ENCODE measurements around the gene SWAP70. TPM values are rescaled to one million over a fixed set of nuclear protein-coding genes. Genes with fewer than 3 reads are reported as not detected.

SWAP70 gene
- total and polyA plus RNA-seq, 2 experiments from 2014 or later = 30.3 to 33.3 TPM

DNA sequence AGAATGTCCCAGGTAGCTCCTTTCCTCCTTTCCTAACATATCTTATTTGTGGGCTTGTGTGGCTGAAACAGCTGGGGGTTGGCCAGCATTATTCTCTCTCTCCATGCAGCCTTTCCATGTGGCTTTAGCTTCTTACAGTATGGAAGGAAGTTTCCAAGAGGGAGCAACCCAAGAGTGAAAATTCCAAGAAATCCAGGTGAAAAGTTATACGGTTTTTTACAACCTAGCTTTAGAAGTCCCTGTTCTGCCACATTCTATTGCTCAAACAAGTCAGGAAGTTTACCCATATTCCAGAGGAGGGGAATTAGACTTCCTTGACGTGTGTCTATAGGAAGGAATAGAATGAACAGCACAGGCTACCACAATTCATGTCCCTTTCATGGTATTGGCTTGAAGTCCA is 10.0 kb upstream of the SWAP70 start:
- TF ChIP-seq EZH2 (IDR thresholded peaks at IDR 0.05; ENCODE audit: low read depth, unreplicated experiment) (no peak), POLR2AphosphoS5 (IDR thresholded peaks at IDR 0.05; ENCODE audit: low read depth) (no peak), STAT1 (IDR thresholded peaks at IDR 0.05; ENCODE audit: unreplicated experiment) (no peak), ZNF331 (CRISPR knock-in tag; IDR thresholded peaks at IDR 0.05; ENCODE audit: low read depth) (no peak), EZH2phosphoT487 (IDR thresholded peaks at IDR 0.05; ENCODE audit: unreplicated experiment) (no peak), NANOG (IDR thresholded peaks at IDR 0.05; ENCODE audit: borderline replicate concordance) (no peak), ZNF114 (CRISPR knock-in tag; IDR thresholded peaks at IDR 0.05) (no peak), CREB1 (CRISPR knock-in tag; IDR thresholded peaks at IDR 0.05; ENCODE audit: low read depth) (no peak), JUNB (IDR thresholded peaks at IDR 0.05; ENCODE audit: unreplicated experiment) (no peak)
- TF ChIP-seq, protein P1, sequence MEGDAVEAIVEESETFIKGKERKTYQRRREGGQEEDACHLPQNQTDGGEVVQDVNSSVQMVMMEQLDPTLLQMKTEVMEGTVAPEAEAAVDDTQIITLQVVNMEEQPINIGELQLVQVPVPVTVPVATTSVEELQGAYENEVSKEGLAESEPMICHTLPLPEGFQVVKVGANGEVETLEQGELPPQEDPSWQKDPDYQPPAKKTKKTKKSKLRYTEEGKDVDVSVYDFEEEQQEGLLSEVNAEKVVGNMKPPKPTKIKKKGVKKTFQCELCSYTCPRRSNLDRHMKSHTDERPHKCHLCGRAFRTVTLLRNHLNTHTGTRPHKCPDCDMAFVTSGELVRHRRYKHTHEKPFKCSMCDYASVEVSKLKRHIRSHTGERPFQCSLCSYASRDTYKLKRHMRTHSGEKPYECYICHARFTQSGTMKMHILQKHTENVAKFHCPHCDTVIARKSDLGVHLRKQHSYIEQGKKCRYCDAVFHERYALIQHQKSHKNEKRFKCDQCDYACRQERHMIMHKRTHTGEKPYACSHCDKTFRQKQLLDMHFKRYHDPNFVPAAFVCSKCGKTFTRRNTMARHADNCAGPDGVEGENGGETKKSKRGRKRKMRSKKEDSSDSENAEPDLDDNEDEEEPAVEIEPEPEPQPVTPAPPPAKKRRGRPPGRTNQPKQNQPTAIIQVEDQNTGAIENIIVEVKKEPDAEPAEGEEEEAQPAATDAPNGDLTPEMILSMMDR (conservative IDR thresholded peaks at IDR 0.05; ENCODE audit: low read depth in 2 of 2) = no peak
- TF ChIP-seq, protein P2, sequence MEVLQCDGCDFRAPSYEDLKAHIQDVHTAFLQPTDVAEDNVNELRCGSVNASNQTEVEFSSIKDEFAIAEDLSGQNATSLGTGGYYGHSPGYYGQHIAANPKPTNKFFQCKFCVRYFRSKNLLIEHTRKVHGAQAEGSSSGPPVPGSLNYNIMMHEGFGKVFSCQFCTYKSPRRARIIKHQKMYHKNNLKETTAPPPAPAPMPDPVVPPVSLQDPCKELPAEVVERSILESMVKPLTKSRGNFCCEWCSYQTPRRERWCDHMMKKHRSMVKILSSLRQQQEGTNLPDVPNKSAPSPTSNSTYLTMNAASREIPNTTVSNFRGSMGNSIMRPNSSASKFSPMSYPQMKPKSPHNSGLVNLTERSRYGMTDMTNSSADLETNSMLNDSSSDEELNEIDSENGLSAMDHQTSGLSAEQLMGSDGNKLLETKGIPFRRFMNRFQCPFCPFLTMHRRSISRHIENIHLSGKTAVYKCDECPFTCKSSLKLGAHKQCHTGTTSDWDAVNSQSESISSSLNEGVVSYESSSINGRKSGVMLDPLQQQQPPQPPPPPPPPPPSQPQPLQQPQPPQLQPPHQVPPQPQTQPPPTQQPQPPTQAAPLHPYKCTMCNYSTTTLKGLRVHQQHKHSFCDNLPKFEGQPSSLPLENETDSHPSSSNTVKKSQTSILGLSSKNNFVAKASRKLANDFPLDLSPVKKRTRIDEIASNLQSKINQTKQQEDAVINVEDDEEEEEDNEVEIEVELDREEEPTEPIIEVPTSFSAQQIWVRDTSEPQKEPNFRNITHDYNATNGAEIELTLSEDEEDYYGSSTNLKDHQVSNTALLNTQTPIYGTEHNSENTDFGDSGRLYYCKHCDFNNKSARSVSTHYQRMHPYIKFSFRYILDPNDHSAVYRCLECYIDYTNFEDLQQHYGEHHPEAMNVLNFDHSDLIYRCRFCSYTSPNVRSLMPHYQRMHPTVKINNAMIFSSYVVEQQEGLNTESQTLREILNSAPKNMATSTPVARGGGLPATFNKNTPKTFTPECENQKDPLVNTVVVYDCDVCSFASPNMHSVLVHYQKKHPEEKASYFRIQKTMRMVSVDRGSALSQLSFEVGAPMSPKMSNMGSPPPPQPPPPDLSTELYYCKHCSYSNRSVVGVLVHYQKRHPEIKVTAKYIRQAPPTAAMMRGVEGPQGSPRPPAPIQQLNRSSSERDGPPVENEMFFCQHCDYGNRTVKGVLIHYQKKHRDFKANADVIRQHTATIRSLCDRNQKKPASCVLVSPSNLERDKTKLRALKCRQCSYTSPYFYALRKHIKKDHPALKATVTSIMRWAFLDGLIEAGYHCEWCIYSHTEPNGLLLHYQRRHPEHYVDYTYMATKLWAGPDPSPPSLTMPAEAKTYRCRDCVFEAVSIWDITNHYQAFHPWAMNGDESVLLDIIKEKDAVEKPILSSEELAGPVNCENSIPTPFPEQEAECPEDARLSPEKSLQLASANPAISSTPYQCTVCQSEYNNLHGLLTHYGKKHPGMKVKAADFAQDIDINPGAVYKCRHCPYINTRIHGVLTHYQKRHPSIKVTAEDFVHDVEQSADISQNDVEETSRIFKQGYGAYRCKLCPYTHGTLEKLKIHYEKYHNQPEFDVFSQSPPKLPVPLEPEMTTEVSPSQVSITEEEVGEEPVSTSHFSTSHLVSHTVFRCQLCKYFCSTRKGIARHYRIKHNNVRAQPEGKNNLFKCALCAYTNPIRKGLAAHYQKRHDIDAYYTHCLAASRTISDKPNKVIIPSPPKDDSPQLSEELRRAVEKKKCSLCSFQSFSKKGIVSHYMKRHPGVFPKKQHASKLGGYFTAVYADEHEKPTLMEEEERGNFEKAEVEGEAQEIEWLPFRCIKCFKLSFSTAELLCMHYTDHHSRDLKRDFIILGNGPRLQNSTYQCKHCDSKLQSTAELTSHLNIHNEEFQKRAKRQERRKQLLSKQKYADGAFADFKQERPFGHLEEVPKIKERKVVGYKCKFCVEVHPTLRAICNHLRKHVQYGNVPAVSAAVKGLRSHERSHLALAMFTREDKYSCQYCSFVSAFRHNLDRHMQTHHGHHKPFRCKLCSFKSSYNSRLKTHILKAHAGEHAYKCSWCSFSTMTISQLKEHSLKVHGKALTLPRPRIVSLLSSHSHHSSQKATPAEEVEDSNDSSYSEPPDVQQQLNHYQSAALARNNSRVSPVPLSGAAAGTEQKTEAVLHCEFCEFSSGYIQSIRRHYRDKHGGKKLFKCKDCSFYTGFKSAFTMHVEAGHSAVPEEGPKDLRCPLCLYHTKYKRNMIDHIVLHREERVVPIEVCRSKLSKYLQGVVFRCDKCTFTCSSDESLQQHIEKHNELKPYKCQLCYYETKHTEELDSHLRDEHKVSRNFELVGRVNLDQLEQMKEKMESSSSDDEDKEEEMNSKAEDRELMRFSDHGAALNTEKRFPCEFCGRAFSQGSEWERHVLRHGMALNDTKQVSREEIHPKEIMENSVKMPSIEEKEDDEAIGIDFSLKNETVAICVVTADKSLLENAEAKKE (CRISPR knock-in tag; IDR thresholded peaks at IDR 0.05) = no peak
- TF ChIP-seq, protein P3, sequence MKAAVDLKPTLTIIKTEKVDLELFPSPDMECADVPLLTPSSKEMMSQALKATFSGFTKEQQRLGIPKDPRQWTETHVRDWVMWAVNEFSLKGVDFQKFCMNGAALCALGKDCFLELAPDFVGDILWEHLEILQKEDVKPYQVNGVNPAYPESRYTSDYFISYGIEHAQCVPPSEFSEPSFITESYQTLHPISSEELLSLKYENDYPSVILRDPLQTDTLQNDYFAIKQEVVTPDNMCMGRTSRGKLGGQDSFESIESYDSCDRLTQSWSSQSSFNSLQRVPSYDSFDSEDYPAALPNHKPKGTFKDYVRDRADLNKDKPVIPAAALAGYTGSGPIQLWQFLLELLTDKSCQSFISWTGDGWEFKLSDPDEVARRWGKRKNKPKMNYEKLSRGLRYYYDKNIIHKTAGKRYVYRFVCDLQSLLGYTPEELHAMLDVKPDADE (IDR thresholded peaks at IDR 0.05) = no peak
- TF ChIP-seq, protein P4, sequence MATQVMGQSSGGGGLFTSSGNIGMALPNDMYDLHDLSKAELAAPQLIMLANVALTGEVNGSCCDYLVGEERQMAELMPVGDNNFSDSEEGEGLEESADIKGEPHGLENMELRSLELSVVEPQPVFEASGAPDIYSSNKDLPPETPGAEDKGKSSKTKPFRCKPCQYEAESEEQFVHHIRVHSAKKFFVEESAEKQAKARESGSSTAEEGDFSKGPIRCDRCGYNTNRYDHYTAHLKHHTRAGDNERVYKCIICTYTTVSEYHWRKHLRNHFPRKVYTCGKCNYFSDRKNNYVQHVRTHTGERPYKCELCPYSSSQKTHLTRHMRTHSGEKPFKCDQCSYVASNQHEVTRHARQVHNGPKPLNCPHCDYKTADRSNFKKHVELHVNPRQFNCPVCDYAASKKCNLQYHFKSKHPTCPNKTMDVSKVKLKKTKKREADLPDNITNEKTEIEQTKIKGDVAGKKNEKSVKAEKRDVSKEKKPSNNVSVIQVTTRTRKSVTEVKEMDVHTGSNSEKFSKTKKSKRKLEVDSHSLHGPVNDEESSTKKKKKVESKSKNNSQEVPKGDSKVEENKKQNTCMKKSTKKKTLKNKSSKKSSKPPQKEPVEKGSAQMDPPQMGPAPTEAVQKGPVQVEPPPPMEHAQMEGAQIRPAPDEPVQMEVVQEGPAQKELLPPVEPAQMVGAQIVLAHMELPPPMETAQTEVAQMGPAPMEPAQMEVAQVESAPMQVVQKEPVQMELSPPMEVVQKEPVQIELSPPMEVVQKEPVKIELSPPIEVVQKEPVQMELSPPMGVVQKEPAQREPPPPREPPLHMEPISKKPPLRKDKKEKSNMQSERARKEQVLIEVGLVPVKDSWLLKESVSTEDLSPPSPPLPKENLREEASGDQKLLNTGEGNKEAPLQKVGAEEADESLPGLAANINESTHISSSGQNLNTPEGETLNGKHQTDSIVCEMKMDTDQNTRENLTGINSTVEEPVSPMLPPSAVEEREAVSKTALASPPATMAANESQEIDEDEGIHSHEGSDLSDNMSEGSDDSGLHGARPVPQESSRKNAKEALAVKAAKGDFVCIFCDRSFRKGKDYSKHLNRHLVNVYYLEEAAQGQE (IDR thresholded peaks at IDR 0.05; ENCODE audit: unreplicated experiment) = no peak
- no peak for DNase-seq (ENCODE audit: low spot score)
- Histone ChIP-seq H3K79me2 (replicated peaks; ENCODE audit: insufficient read depth) (no peaks in the 10 kb centered on the region), H3F3A (replicated peaks; ENCODE audit: low read depth) (no peaks in the 10 kb centered on the region), H3K4me3 (no peak overlapping the region), H3K9me2 (ENCODE audit: insufficient read depth) (0 out of 2 replicates have a peak, but pooled peaks cover 5% of the 10 kb centered on the region), H3K27ac (ENCODE audit: low read depth) (no peak overlapping the region), H3K36me3 (ENCODE audit: insufficient read depth) (no peaks in the 10 kb centered on the region), H3K4me2 (no peak overlapping the region), H2AFZ (no peak overlapping the region), H3K4me1 (ENCODE audit: insufficient read depth) (peaks cover 5% of the 10 kb centered on the region; the same call in 1 of the 2 replicates), H3K27me3 (ENCODE audit: insufficient read depth) (no peaks in the 10 kb centered on the region), H4K20me1 (replicated peaks; ENCODE audit: insufficient read depth) (no peaks in the 10 kb centered on the region)
- no peaks in the 10 kb centered on the region for H3K36me3 Mint-ChIP-seq (ENCODE audit: low read depth)
- ATAC-seq = no peak
- no peak overlapping the region for H3K4me3 Mint-ChIP-seq
- no peaks in the 10 kb centered on the region for H3K9me3 Mint-ChIP-seq
- no peak overlapping the region for H3K27ac Mint-ChIP-seq
- no peaks in the 10 kb centered on the region for H3K27me3 Mint-ChIP-seq (ENCODE audit: insufficient read depth, low read depth, poor library complexity)
- H3K4me1 Mint-ChIP-seq = peaks cover 7% of the 10 kb centered on the region; the same call in 2 of the 3 replicates
